A673 (cell line): ENCODE data around the gene BLOC1S4.
"Not testable (repeated sequence)": the region's sequence is repeated elsewhere in the genome, so short reads cannot be mapped to it uniquely, and the experiment has no call there.

Experiments
- EZH2 ChIP-seq: fragments of 200-600 bp; sonication (generic); IDR thresholded peaks from 2 replicates; pipeline ENCODE4 v1.6.1; 2017; ENCODE audit warnings: borderline replicate concordance, low read depth, mild to moderate bottlenecking, mixed read lengths, antibody characterized with exemption, low read length; ENCODE audit not compliant: poor library complexity, severe bottlenecking
- TF ChIP-seq, protein P1 (sequence below): fragments of 300-800, 200-600 bp; sonication (generic); conservative IDR thresholded peaks from 2 replicates; pipeline ENCODE4 v1.5.1; 2017; ENCODE audit warnings: low read depth, mild to moderate bottlenecking, antibody characterized with exemption, low read length, moderate library complexity, mixed read lengths

DNA sequence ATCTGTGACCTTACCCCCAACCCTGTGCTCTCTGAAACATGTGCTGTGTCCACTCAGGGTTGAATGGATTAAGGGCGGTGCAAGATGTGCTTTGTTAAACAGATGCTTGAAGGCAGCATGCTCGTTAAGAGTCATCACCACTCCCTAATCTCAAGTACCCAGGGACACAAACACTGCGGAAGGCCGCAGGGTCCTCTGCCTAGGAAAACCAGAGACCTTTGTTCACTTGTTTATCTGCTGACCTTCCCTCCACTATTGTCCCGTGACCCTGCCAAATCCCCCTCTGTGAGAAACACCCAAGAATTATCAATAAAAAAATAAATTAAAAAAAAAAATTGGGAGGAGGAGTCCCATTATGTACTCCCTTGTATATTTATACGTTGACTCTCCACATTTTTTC lies 40.4 kb downstream of the BLOC1S4 start:
- not testable (repeated sequence) for TF ChIP-seq EZH2
- TF ChIP-seq, protein P1, sequence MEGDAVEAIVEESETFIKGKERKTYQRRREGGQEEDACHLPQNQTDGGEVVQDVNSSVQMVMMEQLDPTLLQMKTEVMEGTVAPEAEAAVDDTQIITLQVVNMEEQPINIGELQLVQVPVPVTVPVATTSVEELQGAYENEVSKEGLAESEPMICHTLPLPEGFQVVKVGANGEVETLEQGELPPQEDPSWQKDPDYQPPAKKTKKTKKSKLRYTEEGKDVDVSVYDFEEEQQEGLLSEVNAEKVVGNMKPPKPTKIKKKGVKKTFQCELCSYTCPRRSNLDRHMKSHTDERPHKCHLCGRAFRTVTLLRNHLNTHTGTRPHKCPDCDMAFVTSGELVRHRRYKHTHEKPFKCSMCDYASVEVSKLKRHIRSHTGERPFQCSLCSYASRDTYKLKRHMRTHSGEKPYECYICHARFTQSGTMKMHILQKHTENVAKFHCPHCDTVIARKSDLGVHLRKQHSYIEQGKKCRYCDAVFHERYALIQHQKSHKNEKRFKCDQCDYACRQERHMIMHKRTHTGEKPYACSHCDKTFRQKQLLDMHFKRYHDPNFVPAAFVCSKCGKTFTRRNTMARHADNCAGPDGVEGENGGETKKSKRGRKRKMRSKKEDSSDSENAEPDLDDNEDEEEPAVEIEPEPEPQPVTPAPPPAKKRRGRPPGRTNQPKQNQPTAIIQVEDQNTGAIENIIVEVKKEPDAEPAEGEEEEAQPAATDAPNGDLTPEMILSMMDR, result not testable (repeated sequence)
